Ishikawa (cell line): ENCODE data around the gene NKD1.

Source experiments
- CEBPB ChIP-seq: IDR thresholded peaks from 2 replicates; pipeline ENCODE4 v1.6.1; 2012
- CREB1 ChIP-seq: IDR thresholded peaks from 2 replicates; pipeline ENCODE4 v1.6.1; 2012; ENCODE audit warnings: low read depth
- EP300 ChIP-seq: IDR thresholded peaks from 2 replicates; pipeline ENCODE4 v1.6.1; 2012; ENCODE audit warnings: borderline replicate concordance
- RAD21 ChIP-seq: IDR thresholded peaks from 2 replicates; pipeline ENCODE4 v1.6.1; 2012; ENCODE audit warnings: low read depth
- REST ChIP-seq: IDR thresholded peaks from 2 replicates; pipeline ENCODE4 v1.6.1; 2012; ENCODE audit warnings: low read depth, mild to moderate bottlenecking

- TF ChIP-seq RAD21 (no peak), CREB1 (no peak), CEBPB (no peak), REST (no peak), EP300 (no peak)
Measured at GRCh38 chr16:50635505-50636392, 87.6 kb downstream of the NKD1 start.
